Lower lobe of right lung (tissue), 2 donors: ENCODE data around the gene NPTX2. TPM values are rescaled to one million over a fixed set of nuclear protein-coding genes. Genes with fewer than 3 reads are reported as not detected.

Experiments
- ATAC-seq, 2 donors: fragments of 200-7000 bp; cut with Tn5 transposase; one replicate each; pipeline ENCODE4 v1.9.1; 2020 to 2022; ENCODE audit warnings: mild to moderate bottlenecking in 2 of 2, moderate library complexity in 2 of 2
- DNase-seq: peaks from one replicate; pipeline ENCODE4 v3.0.0-alpha.2; 2020
- H3K27ac ChIP-seq: fragments of 200-600 bp; one replicate; pipeline ENCODE4 v1.8.0; 2022
- H3K27me3 ChIP-seq: fragments of 200-600 bp; one replicate; pipeline ENCODE4 v1.8.0; 2022; ENCODE audit warnings: low read depth
- H3K36me3 ChIP-seq: fragments of 200-600 bp; one replicate; pipeline ENCODE4 v1.8.0; 2022; ENCODE audit warnings: mild to moderate bottlenecking
- H3K4me1 ChIP-seq: fragments of 200-600 bp; one replicate; pipeline ENCODE4 v1.8.0; 2022
- H3K4me3 ChIP-seq: fragments of 200-600 bp; one replicate; pipeline ENCODE4 v1.8.0; 2022; ENCODE audit warnings: mild to moderate bottlenecking
- H3K9me3 ChIP-seq: fragments of 200-600 bp; one replicate; pipeline ENCODE4 v1.8.0; 2022
- CTCF ChIP-seq: fragments of 200-600 bp; IDR thresholded peaks from one replicate; pipeline ENCODE4 v1.8.0; 2022; ENCODE audit warnings: antibody characterized with exemption, mild to moderate bottlenecking
- intact Hi-C: fragments of 100-400 bp; cut with DNase I; formaldehyde crosslinking; loops from one replicate; pipeline ENCODE4 v1.11.0; 2022
- total RNA-seq: library from RNA; stranded (reverse); fragmentation: NEBNext Ultra II Directional; extraction: Animal tissue kit (Norgen Biotek cat#: 25700); gene quantifications from one replicate; pipeline ENCODE4 v1.2.1, GENCODE V29; 2021
- donor health status: DM: no; HTN: yes; CAD: no; lungs with severe emphysema.

Gene NPTX2
- total RNA-seq, 1 donor from 2014 or later: 0.62 TPM

- Histone ChIP-seq H3K27ac (no peak overlapping the region), H3K9me3 (no peaks in the 10 kb centered on the region), H3K36me3 (no peaks in the 10 kb centered on the region), H3K4me1 (peaks cover 10% of the 10 kb centered on the region), H3K27me3 (peaks cover 46% of the 10 kb centered on the region), H3K4me3 (peak overlapping the region; percentile 31)
- no peak for DNase-seq
- intact Hi-C loops: no loop called here
- no peak for TF ChIP-seq CTCF
- ATAC-seq: peak; percentile 22 to 30
Measured at GRCh38 chr7:98619450-98620321, 2.6 kb downstream of the NPTX2 start.

GRCh38 chr7:98621573-98622482, 4.7 kb downstream of the NPTX2 start:
- no peak for TF ChIP-seq CTCF
- Histone ChIP-seq H3K9me3 (no peaks in the 10 kb centered on the region), H3K4me3 (no peak overlapping the region), H3K27ac (no peak overlapping the region), H3K36me3 (no peaks in the 10 kb centered on the region), H3K4me1 (peaks cover 9% of the 10 kb centered on the region), H3K27me3 (peaks cover 37% of the 10 kb centered on the region)
- ATAC-seq (no peak), DNase-seq (no peak)
- intact Hi-C loops: no loop called here

GRCh38 chr7:98622926-98623325, 5.8 kb downstream of the NPTX2 start:
- Histone ChIP-seq H3K9me3 (no peaks in the 10 kb centered on the region), H3K36me3 (no peaks in the 10 kb centered on the region), H3K4me3 (no peak overlapping the region), H3K27ac (no peak overlapping the region), H3K27me3 (peaks cover 37% of the 10 kb centered on the region), H3K4me1 (peaks cover 2% of the 10 kb centered on the region)
- intact Hi-C loops: no loop called here
- ATAC-seq (no peak), DNase-seq (no peak)
- TF ChIP-seq CTCF: no peak

- intact Hi-C loops: no loop called here
Measured at GRCh38 chr7:98624846-98625420, 7.8 kb downstream of the NPTX2 start.

More at GRCh38 chr7:98624846-98625420, 7.8 kb downstream of the NPTX2 start:
- Histone ChIP-seq H3K9me3 (no peaks in the 10 kb centered on the region), H3K4me3 (no peak overlapping the region), H3K36me3 (no peaks in the 10 kb centered on the region), H3K4me1 (no peaks in the 10 kb centered on the region), H3K27me3 (peaks cover 27% of the 10 kb centered on the region), H3K27ac (no peak overlapping the region)
- ATAC-seq: no peak
- no peak for DNase-seq
- no peak for TF ChIP-seq CTCF
